GM18507 (cell line): ENCODE results near the gene ICE2.

ENCODE experiments used
- DNase-seq: peaks from one replicate; pipeline ENCODE4 v3.0.0; 2011; ENCODE audit warnings: low read depth; ENCODE audit not compliant: insufficient read length; ENCODE audit errors: extremely low spot score
- FAIRE-seq: peaks from 2 replicates; lab custom pipeline; 2011; peaks lifted over from hg19 to GRCh38; lab: Jason Lieb, UNC

The ICE2 gene

GRCh38 chr15:60379185-60379524 lies 99.8 kb downstream of the ICE2 start:
- FAIRE-seq, result no peak
- DNase-seq, result no peak

DNA sequence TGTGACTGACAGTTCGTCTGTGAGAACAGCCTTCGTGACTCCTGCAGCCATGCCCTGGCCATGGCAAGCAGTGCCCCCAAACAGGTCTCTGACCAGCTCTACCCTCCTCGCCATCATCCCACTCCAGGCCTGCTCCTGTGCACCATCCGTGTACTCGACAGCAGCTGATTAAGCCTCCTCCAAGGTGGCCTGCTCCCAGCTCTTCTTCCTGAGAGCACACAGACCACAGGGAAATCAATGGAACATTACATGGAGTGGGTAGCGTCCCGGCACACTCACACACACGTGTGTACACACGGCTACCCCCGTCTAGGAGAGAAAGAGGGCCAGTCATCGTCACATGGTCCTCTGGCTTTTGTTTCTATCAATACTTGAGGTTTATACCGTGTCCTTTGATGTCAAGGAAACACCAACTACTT lies 102.3 kb downstream of the ICE2 start:
- FAIRE-seq (no peak), DNase-seq (no peak)

- no peak for DNase-seq
- no peak for FAIRE-seq
Observed at GRCh38 chr15:60375306-60375705, 103.6 kb downstream of the ICE2 start.

DNA sequence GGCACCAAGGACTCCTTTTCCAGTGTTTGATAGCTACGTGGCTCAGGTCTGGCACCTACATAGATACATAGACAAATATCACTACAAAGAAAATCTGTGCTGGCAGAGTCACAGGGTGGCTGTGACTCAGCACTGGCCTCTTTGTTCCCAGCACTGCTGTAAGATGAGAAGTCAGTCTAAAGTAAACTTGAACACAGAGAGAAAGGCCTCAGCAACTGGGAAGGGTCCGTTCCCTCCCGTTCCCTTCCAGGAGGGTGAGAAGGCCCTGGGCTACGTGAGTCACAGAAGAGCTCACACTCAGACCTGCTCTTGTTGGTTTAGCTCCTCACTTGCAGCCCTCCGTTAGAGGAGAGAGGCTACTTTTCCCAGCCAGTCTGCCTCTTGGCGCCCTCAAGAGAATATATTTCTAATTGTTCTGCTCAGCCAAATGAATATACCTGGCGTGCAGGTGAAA lies 104.3 kb downstream of the ICE2 start:
- FAIRE-seq (no peak), DNase-seq (no peak)

- DNase-seq, result no peak
Observed at GRCh38 chr15:60374209-60374608, 104.7 kb downstream of the ICE2 start.

DNA sequence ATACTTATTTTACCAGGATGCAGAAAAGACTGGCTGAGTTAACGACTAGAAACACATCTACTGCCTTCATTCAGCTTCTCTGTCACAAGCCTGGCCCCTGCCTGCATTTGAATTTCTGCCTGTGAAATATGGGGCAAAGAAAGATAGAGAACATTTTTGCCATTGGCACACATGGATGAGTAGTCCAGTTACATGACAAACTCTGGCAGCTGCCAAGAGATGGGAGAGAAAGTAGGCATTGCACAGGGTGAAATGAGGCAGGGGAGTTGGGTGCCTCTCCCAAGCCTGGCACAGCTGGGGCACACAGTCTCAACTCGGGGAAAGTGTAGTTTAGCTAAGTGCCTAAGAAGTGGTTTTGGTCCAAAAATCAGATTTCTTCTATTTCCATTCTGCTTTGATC lies 105.2 kb downstream of the ICE2 start:
- no peak for DNase-seq
- no peak for FAIRE-seq

More at GRCh38 chr15:60374209-60374608, 104.7 kb downstream of the ICE2 start:
- FAIRE-seq, result no peak

GRCh38 chr15:60373327-60373726 lies 105.6 kb downstream of the ICE2 start:
- FAIRE-seq, result no peak
- no peak for DNase-seq

GRCh38 chr15:60372756-60373155 lies 106.2 kb downstream of the ICE2 start:
- FAIRE-seq (no peak), DNase-seq (no peak)

GRCh38 chr15:60372227-60372626 lies 106.7 kb downstream of the ICE2 start:
- FAIRE-seq (no peak), DNase-seq (no peak)

GRCh38 chr15:60371175-60372051 lies 107.5 kb downstream of the ICE2 start:
- FAIRE-seq (no peak), DNase-seq (no peak)

- FAIRE-seq (no peak), DNase-seq (no peak)
Observed at GRCh38 chr15:60370869-60371136, 108.1 kb downstream of the ICE2 start.

DNA sequence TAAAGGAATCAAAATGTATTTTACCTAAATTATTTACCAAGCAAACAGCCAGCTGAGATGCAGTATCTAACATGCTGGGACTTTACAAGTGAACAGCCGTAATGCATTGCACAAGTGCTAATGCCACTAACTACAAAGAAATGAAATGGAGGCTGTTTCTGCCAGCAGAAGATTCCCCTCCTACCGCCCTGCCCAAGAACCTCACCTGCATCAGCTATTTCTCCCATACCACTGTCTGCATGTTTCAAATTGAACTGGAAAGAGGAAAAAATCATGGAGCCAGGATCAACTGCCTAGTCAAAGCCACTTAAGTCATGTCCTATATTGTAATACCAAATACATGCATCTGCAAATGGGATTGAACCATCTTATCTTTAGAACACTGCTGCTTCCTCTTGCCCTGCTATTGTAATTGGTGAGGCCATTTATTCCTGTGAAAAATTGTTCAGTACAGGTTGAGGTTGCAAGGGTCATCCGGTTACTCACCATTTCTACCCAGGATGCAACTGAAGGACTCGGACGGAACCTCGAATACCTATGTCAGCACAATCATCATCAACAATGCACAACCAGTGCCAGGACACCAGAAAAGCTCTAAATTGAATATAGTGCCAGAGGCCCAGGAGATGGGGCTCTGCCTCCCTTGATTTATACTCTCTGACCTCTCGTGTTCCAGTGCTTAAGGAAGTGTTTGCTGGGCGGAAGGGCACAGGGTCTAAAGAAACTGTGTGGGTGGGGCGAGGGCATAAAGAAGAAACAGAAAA lies 108.7 kb downstream of the ICE2 start:
- FAIRE-seq (no peak), DNase-seq (no peak)

DNA sequence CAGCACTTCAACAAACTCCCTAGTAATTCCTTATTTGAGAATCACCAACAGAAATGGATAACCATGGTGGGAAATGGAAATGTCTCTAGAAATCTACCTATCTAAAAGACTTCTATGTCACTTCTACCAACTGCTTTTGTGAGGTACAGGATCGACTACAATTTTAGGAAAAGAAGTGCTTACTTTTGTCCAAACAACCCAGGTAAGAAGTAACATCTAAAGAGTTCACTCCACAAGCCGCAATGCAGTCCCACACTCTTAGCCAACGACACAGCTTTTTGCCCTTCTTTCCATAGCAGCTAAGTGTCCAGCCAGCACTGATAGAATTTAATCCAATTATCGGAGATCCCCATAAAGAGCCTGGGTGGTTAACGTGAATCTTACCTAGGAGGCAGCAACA lies 109.2 kb downstream of the ICE2 start:
- no peak for FAIRE-seq
- DNase-seq, result no peak
